ENCODE data around the gene FEZF2.

- TF ChIP-seq SIRT6 (IDR thresholded peaks at IDR 0.05; ENCODE audit: low read length) (no peak), POLR2A (IDR thresholded peaks at IDR 0.05; ENCODE audit: control extremely low read depth in 1 of 2, low read depth in 2 of 2, low read length in 2 of 2) (no peak), ATF3 (IDR thresholded peaks at IDR 0.05; ENCODE audit: insufficient read depth, low read depth, low read length) (no peak), RAD21 (IDR thresholded peaks at IDR 0.05 in 1 of 2, conservative IDR thresholded peaks at IDR 0.05 in 1 of 2; ENCODE audit: low read depth in 2 of 2, low read length in 2 of 2) (no peak)
Measured at GRCh38 chr3:62378921-62379320, 5.6 kb upstream of the FEZF2 start.
